ENCODE measurements around the gene PTN.

GRCh38 chr7:137203351-137203750 lies 140.2 kb downstream of the PTN start:
- TF ChIP-seq ELF4 (CRISPR knock-in tag; IDR thresholded peaks at IDR 0.05; ENCODE audit: borderline replicate concordance): no peak
- TF ChIP-seq SP1 (IDR thresholded peaks at IDR 0.05): no peak
- no peak for TF ChIP-seq SP1 (CRISPR knock-in tag; IDR thresholded peaks at IDR 0.05)
- no peak for TF ChIP-seq U2AF2 (IDR thresholded peaks at IDR 0.05; ENCODE audit: low read depth, low read length)
- no peak for TF ChIP-seq ZNF672 (CRISPR knock-in tag; IDR thresholded peaks at IDR 0.05)
- TF ChIP-seq SETDB1 (CRISPR knock-in tag; IDR thresholded peaks at IDR 0.05; ENCODE audit: borderline replicate concordance): no peak
- no peak for TF ChIP-seq ZNF556 (CRISPR knock-in tag; IDR thresholded peaks at IDR 0.05; ENCODE audit: borderline replicate concordance)
- no peak for TF ChIP-seq SRY (CRISPR knock-in tag; IDR thresholded peaks at IDR 0.05)
- no peak for TF ChIP-seq MIXL1 (CRISPR knock-in tag; IDR thresholded peaks at IDR 0.05)

Data from HepG2 (cell line).